Stimulated activated CD4-positive, alpha-beta T cell treated with anti-CD3 and anti-CD28 coated beads, Interleukin-1b, Interleukin-23, amount 100 ng/mL, for 4 hours (primary cell): ENCODE results near the gene CNOT6.
A peak's percentile ranks its signal among the peaks of the same experiment; 100 is the strongest.
"Not testable (repeated sequence)": the region's sequence is repeated elsewhere in the genome, so short reads cannot be mapped to it uniquely, and the experiment has no call there.

Source experiments
- DNase-seq, 2 donors: peaks; one replicate each; pipeline ENCODE4 v3.0.0-alpha.2; 2020; ENCODE audit warnings: low read depth in 2 of 2

The CNOT6 gene

GRCh38 chr5:180494060-180494509 is at the start of gene CNOT6:
Gene CNOT6 (plus strand): TSS chr5:180494379. CDS start chr5:180529277, 34,898 bp downstream.
- DNase-seq: peak; percentile 90 to 96

- no peak for DNase-seq
Measured at GRCh38 chr5:180454752-180455151, 39.4 kb upstream of the CNOT6 start.

- DNase-seq: no peak
Measured at GRCh38 chr5:180455872-180456271, 38.3 kb upstream of the CNOT6 start.

GRCh38 chr5:180456792-180457191 is 37.4 kb upstream of the CNOT6 start:
- DNase-seq: no peak

GRCh38 chr5:180458852-180459673 is 35.1 kb upstream of the CNOT6 start:
- DNase-seq: not testable (repeated sequence)

GRCh38 chr5:180459674-180460142 is 34.5 kb upstream of the CNOT6 start:
- not testable (repeated sequence) for DNase-seq

GRCh38 chr5:180460834-180461233 is 33.3 kb upstream of the CNOT6 start:
- DNase-seq: no peak

- no peak for DNase-seq
Measured at GRCh38 chr5:180461303-180461702, 32.9 kb upstream of the CNOT6 start.

GRCh38 chr5:180463216-180463900 is 30.8 kb upstream of the CNOT6 start:
- DNase-seq: no peak

- DNase-seq: no peak
Measured at GRCh38 chr5:180463916-180464602, 30.1 kb upstream of the CNOT6 start.

GRCh38 chr5:180464603-180464970 is 29.6 kb upstream of the CNOT6 start:
- no peak for DNase-seq

GRCh38 chr5:180465052-180465451 is 29.1 kb upstream of the CNOT6 start:
- DNase-seq: not testable (repeated sequence)

- no peak for DNase-seq
Measured at GRCh38 chr5:180466316-180466715, 27.9 kb upstream of the CNOT6 start.

- DNase-seq: no peak
Measured at GRCh38 chr5:180467028-180467975, 26.9 kb upstream of the CNOT6 start.

- DNase-seq: no peak
Measured at GRCh38 chr5:180467989-180468731, 26.0 kb upstream of the CNOT6 start.

GRCh38 chr5:180468732-180469585 is 25.2 kb upstream of the CNOT6 start:
- DNase-seq: no peak

GRCh38 chr5:180469586-180469865 is 24.7 kb upstream of the CNOT6 start:
- DNase-seq: no peak

- DNase-seq: no peak
Measured at GRCh38 chr5:180469866-180470265, 24.3 kb upstream of the CNOT6 start.

GRCh38 chr5:180470361-180470760 is 23.8 kb upstream of the CNOT6 start:
- no peak for DNase-seq
